ENCODE data around the gene CTBP2.

The CTBP2 gene

DNA sequence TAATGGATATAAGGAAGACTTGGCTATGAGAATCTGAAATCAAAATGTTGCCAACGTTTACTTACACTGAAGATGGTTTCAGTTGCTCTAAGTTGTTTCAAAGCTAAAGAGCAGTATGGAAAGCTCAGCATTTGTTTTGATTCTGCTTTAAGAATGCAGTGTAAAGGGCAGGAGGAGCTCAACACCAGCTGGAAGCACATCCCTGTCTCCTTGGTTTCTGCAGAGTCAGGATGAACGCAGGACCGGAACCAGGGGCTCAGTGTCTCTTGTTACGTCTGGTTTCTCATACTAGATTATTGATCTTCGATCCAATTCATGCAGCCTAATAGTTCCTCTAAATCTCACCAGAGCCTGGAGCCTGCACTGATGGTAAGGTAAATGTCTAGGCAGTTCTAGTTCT lies 194.4 kb downstream of the CTBP2 start:
- DNase-seq, result no peak

DNA sequence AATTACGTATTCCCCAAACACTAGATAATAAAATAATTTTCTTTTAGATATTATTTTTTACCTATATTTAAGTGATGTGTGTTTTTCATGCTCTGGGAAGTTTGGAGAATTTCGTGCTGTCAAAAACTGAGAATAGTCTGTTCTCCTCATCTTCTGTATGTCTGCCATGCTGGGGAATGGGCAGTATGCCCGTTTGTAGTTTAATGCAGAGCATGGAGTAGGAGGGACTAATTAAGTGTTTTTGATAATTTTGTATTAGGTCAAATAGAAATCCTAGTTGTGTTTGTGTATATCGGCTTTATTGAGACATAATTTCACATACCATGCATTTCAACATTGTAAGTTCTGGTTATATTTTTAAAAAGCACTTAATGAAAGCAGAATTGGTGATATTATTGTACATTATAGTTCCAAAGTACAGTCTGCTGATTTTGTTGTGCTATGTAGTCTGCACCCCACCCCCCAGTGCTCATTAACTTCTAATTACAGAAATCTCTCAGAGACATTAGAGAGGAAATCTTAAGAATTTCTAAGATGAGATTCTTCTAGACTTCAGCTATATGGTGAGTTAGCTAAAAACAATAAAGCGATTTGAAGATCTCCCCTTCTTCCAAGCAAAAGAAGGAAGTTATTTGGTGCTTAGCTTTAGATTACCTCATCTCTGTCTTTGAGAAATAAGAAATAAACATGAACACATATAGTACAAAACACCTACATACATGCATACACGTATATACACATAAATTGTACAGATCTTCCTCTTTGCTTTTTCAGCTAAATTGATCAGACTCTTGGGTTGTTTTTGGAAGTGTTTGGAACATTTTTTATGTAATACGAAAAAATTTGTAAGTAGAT lies 196.3 kb downstream of the CTBP2 start:
- DNase-seq, result no peak

DNA sequence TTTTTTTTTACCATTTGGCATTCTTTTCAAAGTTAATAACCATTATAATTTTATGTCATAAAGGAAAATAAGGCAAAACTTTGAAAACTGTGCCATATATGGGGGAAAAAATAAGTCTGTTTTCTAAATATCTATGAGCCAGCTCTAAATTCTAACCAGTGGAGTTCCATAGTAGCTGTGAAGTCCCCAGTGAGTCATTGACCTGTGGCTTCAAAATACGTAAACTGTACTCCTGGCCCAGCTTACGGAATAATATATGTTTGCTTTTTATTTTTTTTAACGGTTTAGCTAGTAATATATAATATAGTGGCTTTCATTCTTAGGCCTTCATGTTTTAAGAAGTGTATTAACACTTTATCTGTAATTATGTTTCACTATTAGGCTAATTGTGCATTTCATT lies 197.9 kb downstream of the CTBP2 start:
- DNase-seq, result no peak

DNA sequence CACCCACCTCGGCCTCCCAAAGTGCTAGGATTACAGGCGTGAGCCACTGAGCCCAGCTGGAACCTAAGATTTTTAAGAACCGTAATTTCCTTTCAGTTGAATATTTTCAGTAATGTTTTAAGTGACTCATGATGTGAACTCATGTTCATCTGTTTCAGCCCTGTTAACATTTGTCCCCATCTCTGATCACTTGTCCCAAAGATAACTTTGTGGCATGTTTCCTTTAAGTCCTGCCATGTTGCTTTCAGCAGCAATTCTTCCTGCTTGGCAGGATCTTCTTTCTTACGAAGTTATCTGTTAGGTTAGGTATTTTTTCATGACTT lies 199.2 kb downstream of the CTBP2 start:
- DNase-seq, result no peak

DNA sequence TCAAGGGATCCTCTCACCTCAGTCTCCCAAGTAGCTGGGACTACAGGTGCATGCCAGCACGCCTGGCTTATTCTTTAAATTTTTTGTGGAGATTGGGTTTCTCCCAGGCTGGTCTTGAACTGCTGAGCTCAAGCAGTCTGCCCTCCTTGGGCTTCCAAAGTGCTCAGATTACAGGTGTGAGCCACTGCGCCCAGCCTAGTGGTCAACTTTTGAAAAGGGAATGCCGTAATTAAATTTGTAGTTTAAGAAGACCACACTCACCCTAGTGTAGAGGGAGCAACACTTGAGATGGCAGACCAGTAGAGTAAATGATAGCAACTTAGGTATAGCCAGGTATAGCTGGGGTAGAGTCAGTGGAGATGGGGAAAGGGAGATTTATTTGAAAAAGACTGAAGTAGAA lies 200.8 kb downstream of the CTBP2 start:
- no peak for DNase-seq

DNA sequence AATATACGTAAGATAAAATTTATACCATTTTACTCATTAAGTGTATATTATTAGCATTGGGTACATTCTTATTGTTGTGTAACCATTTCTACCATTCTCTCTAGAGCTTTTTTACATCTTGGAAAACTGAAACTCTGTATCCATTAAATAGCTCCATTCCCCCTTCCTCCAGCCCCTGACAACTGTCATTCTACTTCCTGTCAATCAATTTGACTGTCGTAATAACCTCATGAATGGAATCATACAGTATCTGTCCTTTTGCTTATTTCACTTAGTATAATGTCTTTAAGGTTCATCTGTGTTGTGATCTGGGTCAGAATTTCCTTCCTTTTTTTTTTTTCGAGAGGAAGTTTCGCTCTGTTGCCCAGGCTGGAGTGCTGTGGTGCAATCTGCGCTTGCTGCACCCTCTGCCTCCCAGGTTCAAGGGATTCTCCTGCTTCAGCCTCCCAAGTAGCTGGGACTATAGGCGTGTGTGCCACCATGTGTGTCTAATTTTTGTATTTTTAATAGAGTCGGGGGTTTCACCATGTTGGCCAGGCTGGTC lies 202.9 kb downstream of the CTBP2 start:
- DNase-seq, result no peak

DNA sequence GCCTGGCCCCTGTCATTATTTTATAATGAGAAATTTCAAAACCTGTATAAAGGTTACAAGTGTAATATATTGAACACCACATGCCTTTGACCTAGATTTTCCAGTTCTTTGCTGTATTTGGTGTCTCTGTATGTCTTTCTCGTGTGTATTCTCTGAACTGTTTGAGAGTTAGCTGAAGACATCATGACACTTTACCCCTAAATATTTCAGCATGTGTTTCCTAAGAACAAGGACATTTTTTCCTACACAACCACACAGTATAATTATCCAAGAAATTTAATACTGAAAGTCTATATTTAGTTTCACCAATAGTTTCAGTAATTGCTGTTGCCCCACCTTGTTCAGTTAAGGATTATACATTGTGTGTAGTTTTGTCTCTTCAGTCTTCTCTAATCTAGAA lies 203.6 kb downstream of the CTBP2 start:
- no peak for DNase-seq

DNA sequence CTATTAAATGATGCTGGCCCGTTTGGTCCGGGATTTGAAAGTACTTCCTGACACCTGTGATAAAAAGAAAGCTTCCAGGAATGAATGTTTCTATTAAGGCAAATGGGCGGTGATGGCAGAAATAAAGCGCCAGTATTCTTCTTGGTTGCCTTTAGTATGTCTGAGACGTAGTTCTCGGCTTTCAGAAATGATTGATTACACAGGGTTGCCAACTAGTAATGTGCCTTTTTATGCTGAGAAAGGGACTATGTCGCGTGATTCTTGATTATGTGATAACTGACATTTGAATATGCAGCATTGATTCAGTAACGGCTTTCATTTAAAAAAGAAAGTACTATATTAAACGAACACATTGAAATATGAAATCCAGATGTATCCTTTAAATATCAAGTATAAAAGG lies 204.5 kb downstream of the CTBP2 start:
- no peak for DNase-seq

DNA sequence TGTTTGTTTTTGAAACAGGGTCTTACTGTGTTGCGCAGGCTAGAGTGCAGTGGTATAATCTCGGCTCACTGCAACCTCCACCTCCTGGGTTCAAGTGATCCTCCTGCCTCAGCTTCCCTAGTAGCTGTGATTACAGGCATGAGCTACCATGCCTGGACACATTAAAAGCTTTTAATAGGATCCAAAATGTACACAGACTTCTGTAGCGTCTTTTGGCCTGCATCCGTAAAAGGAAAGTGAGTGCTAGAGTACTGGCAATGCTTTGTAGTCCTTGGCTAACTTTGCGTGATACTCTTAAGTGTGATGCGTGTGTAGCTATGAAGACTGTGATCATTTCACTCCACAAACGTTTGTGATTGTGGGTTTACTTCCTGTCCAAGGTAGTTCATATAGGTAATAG lies 205.1 kb downstream of the CTBP2 start:
- no peak for DNase-seq

DNA sequence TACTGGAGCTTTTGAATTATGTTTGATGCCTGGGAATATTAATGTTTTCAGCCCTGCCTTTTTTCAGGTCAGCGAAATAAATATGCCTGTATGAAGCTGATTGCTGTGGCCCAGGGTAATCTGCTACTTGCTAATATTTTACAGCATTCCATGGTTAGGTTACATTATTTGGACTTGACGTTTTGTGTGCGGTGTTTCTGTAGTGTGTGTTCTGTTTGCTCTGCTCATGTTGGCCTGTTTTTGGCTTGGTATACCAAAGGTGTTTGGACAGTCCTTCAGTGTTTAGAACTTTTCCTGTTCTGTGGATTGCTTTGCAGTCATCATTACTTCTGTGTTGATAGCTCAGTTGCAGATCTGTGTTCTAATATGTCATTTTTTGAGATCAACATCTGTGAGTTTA lies 206.9 kb downstream of the CTBP2 start:
- DNase-seq, result no peak

DNA sequence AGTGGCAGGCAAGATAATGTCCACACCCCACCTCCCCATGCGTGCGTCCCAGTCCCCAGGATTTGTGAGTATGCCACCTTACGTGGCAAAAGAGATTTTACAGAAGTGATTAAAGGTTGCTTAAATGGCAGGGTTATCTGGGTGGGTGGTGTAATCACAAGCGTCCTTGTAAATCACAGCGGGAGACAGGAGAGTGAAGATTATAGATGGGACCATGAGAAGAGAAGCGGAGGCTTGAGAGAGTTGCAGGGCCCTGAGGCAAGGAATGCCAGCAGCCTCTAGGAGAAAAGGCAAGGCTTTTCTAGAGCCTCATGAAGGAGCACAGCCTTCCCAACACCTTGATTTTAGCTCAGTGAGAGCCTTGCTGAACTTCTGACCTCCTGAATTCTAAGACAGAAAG lies 208.2 kb downstream of the CTBP2 start:
- no peak for DNase-seq

DNA sequence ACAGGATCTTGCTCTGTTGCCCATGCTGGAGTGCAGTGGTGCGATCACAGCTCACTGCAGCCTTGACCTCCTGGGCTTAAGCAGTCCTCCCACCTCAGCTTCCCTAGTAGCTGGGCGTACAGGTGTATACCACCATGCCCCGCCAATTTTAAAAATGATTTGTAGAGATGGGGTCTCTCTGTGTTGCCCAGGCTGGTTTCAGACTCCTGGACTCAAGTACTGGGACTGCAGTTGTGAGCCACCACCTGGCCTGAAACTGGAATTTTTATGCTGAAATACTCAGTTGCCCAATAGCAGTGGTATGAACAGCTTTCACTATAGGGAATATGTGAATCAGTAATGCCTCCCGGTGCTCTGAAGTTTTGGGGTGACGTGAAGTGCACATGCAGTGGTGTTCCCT lies 210.8 kb downstream of the CTBP2 start:
- DNase-seq, result no peak

DNA sequence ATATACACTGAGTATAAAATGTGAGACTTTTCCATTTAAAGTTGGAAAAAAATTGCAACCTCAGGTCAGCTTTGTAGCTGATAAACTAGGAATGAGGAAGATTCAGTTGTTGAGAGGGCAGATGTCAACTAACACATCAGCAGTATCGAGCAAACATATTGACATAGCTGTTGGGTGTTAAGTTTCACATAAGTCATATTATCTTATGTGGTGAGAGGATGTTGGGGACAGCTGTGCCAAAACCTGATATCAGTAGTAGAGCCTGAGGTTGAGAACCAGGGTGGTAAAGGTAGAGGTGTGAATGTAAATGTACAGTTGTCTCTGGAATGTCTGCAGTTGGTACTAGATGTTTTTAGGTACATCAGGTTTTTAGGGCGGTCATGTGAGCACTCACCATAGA lies 213.4 kb downstream of the CTBP2 start:
- DNase-seq, result no peak

DNA sequence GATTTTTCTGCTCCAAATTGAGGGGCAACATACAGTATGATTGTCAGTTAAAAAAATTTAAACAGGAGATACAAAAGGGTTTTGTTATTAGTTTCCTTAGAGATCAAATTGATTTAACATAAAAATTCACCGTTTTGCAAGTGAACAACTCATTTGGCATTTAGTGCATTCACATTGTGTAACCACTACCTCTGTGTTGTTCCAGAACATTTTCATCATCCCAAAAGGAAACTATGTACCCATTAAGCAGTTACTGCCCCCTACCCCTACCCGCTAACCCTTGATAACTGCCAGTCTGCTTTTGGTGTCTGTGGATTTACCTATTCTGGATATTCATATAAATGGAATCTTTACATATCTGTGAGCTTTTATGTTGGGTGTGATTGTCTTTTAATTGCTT lies 215.4 kb downstream of the CTBP2 start:
- DNase-seq, result peak; percentile 16

DNA sequence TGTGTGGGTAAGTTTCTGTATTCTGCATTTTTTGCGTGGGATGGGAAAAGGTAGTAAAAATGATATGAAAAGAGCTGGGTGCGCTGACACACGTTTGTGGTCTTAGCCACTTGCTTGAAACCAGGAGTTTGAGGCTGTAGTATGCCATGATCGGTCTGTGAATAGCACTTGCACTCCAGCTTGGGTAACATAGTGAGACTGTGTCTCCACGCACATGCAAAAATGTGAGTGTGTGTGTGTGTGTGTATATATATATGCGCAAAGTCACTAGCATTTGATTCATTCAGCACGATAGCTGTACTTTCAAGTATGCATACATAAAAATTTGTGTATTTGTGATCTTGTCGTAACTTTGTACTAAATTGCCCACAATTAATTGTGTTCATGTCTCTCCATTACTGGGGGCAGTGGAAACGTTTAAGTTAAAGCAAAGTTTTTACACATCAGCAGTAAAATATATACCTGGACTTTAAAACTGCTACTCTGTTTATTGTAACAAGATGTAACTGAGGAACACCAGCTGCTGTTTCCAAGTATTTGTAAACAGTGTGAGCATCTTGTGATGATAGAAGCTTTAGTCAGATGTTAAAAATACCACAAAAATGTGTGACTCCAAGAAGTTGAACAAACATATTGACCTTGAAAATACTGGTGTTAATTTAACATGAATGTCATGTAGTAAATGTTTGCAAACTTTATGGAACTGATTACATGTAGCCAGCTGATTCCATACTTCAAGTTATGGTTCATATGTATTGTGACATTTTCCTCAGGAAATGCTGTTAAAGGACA lies 216.9 kb downstream of the CTBP2 start:
- peak; percentile 61 for DNase-seq

DNA sequence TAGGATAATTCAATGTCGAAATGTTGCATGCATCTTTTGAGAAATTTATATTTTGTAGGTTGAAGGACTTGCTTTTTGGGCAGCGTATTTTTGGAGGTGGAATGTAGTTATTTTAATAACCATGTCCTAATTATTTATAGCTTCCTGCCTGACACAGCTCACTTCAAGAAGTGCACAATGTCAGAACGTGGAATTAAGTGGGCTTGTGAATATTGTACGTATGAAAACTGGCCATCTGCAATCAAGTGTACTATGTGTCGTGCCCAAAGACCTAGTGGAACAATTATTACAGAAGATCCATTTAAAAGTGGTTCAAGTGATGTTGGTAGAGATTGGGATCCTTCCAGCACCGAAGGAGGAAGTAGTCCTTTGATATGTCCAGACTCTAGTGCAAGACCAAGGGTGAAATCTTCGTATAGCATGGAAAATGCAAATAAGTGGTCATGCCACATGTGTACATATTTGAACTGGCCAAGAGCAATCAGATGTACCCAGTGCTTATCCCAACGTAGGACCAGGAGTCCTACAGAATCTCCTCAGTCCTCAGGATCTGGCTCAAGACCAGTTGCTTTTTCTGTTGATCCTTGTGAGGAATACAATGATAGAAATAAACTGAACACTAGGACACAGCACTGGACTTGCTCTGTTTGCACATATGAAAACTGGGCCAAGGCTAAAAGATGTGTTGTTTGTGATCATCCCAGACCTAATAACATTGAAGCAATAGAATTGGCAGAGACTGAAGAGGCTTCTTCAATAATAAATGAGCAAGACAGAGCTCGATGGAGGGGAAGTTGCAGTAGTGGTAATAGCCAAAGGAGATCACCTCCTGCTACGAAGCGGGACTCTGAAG lies 217.8 kb downstream of the CTBP2 start:
- DNase-seq, result no peak

DNA sequence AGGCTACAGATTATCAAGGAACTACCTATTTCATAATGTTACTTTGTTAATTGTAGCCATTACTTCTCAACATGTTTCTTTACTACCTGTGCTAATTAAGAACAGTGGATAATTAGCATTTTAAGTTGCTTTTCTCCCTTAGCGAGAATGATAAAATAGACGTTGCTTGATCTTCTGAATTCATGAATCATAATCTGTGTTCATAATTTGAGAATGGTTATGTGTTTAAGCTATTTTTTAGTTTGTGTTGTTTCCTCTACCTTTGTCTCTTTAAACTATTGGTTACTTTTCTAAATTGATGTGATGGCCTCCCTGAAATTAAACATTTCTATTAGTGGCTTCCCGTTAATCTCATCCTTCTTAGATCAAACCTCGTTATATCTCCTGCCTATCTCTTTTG lies 218.5 kb downstream of the CTBP2 start, which contains the start of gene ZRANB1:
ZRANB1 (plus strand) TSS at position 301 of the 400 bp plus-strand sequence. CDS start 371 bp downstream, outside the sequence.
- DNase-seq, result no peak

DNA sequence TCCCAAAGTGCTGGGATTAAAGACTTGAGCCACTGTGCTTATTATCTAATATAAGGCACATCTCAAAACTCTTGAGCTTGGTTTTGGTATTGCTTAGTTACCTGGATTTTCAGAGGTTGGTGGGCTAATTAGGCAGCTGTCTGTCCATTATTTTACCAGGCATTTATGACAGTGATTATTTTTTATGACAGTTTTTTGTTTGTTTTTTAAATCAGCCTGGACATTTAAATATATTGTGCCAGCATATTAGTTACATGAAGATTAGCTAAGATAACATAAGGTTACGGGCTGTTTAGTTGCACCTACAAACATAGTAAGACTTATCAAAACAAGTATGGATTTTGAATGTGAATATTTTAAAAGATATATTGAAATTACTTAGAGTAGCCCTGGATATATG lies 221.1 kb downstream of the CTBP2 start:
- DNase-seq, result no peak

DNA sequence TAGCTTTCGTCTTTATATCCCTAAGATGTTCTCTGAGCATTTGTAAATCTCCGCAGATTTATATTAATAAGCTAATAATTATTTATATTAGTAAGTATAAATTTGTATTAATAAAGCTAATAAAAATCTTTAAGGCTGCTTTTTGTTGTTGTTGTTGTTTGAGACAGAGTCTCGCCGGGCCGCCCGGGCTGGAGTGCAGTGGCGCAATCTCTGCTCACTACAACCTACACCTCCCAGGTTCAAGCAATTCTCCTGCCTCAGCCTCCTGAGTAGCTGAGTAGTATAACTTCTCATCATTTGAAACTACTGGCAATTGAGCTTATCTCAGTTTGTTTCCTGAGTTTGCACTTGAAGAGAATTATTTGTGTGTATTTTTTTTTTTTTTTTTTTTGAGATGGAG lies 223.6 kb downstream of the CTBP2 start:
- DNase-seq, result no peak

DNA sequence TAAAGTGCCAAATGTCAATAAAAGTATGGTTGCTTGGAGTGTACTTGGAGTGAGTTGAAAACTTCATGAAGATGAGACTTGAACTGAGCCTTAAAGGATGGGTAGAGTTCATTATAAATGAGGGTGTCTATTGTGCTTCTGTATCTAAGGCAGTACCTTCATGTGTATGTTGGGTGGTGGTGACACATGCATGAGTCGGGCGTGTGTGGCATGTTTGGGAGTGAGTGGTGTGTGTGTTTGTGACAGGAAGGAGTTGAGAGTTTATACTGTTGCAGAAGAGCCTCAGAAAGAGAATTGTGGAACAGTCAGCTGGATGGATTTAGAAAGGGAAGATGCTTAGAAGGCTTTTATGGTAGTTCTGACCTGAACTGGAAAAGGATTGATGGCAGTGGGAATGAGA lies 224.4 kb downstream of the CTBP2 start:
- no peak for DNase-seq
